NOMO-1 treated with DMSO at 0.1 percent for 48 hours (cell line): ENCODE data around the gene C1QC.
"Not testable (repeated sequence)": the region's sequence is repeated elsewhere in the genome, so short reads cannot be mapped to it uniquely, and the experiment has no call there.

ENCODE experiments used
- DNase-seq: peaks from one replicate; lab custom pipeline; 2025; ENCODE audit not compliant: unreplicated experiment; lab: John Stamatoyannopoulos, UW

The C1QC gene

GRCh38 chr1:22645931-22646330 lies 2.5 kb downstream of the C1QC start:
- DNase-seq = no peak

GRCh38 chr1:22646384-22646783 lies 3.0 kb downstream of the C1QC start:
- no peak for DNase-seq

GRCh38 chr1:22650089-22650693 lies 6.8 kb downstream of the C1QC start:
- no peak for DNase-seq

GRCh38 chr1:22651941-22652856 lies 8.8 kb downstream of the C1QC start:
- no peak for DNase-seq

GRCh38 chr1:22652881-22653316 lies 9.5 kb downstream of the C1QC start, which contains the start of gene C1QB:
TSS of gene C1QB (plus strand) at chr1:22653236. CDS start at chr1:22659463, 6,227 bp downstream.
- DNase-seq = no peak

GRCh38 chr1:22654692-22655091 lies 11.3 kb downstream of the C1QC start:
- no peak for DNase-seq

- no peak for DNase-seq
Observed at GRCh38 chr1:22658385-22659163, 15.1 kb downstream of the C1QC start.

GRCh38 chr1:22660716-22661241 lies 17.3 kb downstream of the C1QC start:
- no peak for DNase-seq

- DNase-seq = no peak
Observed at GRCh38 chr1:22661880-22662279, 18.4 kb downstream of the C1QC start.

- DNase-seq = no peak
Observed at GRCh38 chr1:22662318-22662717, 18.9 kb downstream of the C1QC start.

- DNase-seq = no peak
Observed at GRCh38 chr1:22662986-22663408, 19.6 kb downstream of the C1QC start.

- no peak for DNase-seq
Observed at GRCh38 chr1:22665752-22666151, 22.3 kb downstream of the C1QC start.

GRCh38 chr1:22666412-22666811 lies 23.0 kb downstream of the C1QC start:
- DNase-seq = no peak

- DNase-seq = not testable (repeated sequence)
Observed at GRCh38 chr1:22668840-22669239, 25.4 kb downstream of the C1QC start.

- no peak for DNase-seq
Observed at GRCh38 chr1:22670352-22670975, 27.0 kb downstream of the C1QC start.

GRCh38 chr1:22671999-22672398 lies 28.6 kb downstream of the C1QC start:
- DNase-seq = no peak

- peak; percentile 35 for DNase-seq
Observed at GRCh38 chr1:22673486-22674409, 30.3 kb downstream of the C1QC start.

- no peak for DNase-seq
Observed at GRCh38 chr1:22674410-22674749, 30.9 kb downstream of the C1QC start.

GRCh38 chr1:22676151-22676550 lies 32.7 kb downstream of the C1QC start:
- not testable (repeated sequence) for DNase-seq
